Measurements from ENCODE around the gene STXBP5.

DNA sequence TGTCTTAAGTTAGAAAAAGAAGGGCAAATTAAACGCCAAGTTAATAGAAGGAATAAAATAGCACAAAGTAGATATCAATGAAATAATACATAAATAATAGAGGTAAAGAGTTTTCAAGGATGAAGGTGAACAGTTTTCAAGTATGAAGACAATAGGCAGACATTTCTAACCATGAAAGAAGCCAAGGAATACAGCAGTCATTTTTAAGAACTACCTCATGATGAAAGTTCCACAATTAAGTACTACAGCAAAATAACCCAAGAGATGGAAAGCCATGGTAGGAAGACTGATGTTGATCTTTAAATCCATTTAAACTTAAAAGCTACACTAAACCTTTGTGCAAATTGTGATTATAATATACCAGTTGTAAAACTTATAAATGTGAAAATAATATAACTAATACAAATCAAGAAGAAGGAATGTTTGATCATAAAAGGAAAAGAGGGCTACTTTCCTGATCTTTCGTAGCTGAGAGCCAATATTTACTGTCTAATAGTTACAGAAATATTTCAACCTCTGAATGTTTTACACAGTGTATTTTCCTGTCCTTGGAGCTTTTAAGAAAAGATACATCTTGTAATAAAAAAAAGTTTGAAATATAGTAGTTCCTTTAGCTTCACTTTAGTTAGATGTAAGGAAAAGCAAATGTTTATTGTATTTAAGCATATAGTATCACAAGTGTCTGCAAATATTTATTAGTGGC lies 143.1 kb downstream of the STXBP5 start:
- no peak for TF ChIP-seq POLR2A (IDR thresholded peaks at IDR 0.05; ENCODE audit: low read length)
- no peak for TF ChIP-seq GATA1 (IDR thresholded peaks at IDR 0.05; ENCODE audit: low read depth, low read length)
